HG02642 (cell line): ENCODE data around the gene DNAAF1.
"Not testable (repeated sequence)": the region's sequence is repeated elsewhere in the genome, so short reads cannot be mapped to it uniquely, and the experiment has no call there.

ENCODE experiments used
- ATAC-seq: cut with Tn5 transposase; IDR thresholded peaks from one replicate; pipeline ENCODE4 v1.9.1; 2021; ENCODE audit warnings: mild to moderate bottlenecking; ENCODE audit not compliant: unreplicated experiment, poor library complexity

Gene DNAAF1

GRCh38 chr16:84144859-84145639, at the start of gene DNAAF1, which contains the start of gene HSDL1:
TSS of gene DNAAF1 (plus strand) at chr16:84145308. CDS start at chr16:84145441, 133 bp downstream.
TSS of gene HSDL1 (minus strand) at chr16:84145177. CDS start at chr16:84131321, 13,856 bp downstream.
- peak; percentile 85 for ATAC-seq

DNA sequence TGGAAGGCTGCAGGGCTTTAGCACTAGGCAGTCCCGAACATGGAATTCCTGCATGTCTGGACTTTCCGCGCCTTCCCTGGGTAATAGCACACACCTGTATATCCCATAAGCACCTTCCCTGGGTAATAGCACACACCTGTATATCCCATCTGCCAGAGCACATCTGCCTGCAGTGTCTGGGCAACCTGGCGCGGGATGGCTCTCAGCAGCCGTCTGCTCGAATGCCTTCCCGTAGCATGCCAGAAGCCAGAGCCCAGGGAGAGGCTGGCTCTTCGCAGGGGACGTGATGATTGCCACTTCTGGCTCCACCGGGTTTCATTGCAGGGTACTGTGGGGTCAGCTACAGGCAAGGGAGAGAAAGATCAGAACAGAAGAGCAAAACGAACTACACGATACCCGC, 49.6 kb upstream of the DNAAF1 start:
- ATAC-seq, result no peak

- no peak for ATAC-seq
Observed at GRCh38 chr16:84096447-84097005, 48.6 kb upstream of the DNAAF1 start.

DNA sequence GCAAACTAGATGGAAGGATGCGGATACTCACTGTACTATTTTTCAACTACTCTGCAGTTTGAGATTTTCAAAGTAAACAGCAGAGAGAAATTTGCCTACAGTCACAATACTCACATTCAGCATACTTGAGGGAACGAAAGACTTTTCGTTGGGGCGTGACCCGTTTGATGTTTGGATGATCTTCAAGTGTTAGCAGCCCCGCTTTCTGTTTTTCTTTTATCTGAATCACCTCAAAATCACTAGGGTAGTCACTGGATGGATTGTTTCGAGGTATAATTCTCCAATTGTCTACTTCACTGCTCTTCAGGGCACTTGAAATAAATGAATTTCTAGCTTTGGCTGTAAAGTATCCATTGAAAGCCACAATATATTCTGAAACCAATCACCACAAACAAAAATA, 46.2 kb upstream of the DNAAF1 start:
- ATAC-seq, result no peak

- no peak for ATAC-seq
Observed at GRCh38 chr16:84103678-84104077, 41.4 kb upstream of the DNAAF1 start.

- no peak for ATAC-seq
Observed at GRCh38 chr16:84104231-84104630, 40.9 kb upstream of the DNAAF1 start.

- ATAC-seq, result no peak
Observed at GRCh38 chr16:84105301-84105815, 39.8 kb upstream of the DNAAF1 start.

DNA sequence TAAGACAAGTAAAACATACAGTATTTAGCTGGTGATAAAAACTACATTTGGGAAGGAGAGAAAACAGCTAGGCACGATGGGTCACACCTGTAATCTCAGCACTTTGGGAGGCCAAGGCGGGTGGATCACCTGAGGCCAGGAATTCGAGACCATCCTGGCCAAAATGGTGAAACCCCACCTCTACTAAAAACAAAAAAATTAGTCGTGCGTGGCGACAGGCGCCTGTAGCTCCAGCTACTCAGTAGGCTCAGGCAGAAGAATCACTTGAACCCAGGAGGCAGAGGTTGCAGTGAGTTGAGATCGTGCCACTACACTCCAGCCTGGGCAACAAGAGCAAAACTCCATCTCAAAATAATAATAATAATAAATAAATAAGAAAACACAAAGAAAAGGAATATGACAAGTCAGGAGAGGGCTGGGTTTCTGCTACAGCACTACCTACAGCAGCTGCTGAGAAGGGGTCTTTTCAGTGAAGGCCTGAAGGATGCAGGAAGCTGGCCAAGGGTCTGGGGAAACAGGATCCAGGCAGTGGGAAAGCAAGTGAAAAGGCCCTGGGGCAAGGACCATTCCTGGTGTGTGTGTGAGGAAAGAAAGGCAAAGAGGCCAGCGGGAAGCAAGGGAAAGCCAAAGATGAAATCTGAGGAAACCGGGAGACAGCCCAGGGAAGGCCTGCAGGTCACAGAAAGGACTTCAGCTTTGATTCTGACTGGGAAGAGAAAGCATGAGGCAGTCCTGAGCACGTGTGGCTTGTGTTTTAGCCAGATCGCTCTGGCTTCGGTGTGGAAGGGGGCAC, 39.0 kb upstream of the DNAAF1 start:
- ATAC-seq, result no peak

DNA sequence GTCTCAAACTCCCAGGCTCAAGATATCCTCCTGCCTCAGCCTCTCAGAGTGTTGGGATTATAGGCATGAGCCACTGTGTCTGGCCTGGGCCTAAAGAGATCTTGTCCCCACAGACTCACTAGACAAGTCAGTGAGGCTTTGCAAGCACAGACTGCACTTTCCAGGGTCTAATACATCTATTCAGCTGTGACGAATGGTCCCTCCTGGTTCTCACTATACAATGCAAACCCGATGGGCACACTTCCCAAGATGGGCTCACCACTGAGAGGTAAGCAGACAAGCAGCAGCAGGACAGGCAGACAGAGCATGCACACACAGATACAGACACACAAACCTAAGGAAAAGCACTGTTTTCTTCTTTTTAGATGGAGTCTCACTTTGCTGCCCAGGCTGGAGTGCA, 37.2 kb upstream of the DNAAF1 start:
- ATAC-seq, result no peak

- ATAC-seq, result no peak
Observed at GRCh38 chr16:84109598-84110335, 35.3 kb upstream of the DNAAF1 start.

- ATAC-seq, result no peak
Observed at GRCh38 chr16:84110527-84110926, 34.6 kb upstream of the DNAAF1 start.

- no peak for ATAC-seq
Observed at GRCh38 chr16:84111525-84111924, 33.6 kb upstream of the DNAAF1 start.

DNA sequence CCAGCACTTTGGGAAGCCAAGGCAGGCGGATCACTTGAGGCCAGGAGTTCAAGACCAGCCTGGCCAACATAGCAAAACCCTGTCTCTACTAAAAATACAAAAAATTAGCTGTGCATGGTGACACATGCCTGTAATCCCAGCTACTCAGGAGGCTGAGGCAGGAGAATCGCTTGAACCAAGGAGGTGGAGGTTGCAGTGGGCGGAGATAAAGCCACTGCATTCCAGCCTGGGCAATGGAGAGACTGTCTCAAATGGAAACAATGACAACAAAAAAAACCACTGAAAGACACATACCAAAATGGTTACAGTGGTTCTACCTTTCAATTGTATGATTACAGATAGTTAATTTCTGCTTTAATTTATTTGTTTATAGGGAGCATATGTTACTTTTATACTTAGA, 33.2 kb upstream of the DNAAF1 start:
- not testable (repeated sequence) for ATAC-seq

DNA sequence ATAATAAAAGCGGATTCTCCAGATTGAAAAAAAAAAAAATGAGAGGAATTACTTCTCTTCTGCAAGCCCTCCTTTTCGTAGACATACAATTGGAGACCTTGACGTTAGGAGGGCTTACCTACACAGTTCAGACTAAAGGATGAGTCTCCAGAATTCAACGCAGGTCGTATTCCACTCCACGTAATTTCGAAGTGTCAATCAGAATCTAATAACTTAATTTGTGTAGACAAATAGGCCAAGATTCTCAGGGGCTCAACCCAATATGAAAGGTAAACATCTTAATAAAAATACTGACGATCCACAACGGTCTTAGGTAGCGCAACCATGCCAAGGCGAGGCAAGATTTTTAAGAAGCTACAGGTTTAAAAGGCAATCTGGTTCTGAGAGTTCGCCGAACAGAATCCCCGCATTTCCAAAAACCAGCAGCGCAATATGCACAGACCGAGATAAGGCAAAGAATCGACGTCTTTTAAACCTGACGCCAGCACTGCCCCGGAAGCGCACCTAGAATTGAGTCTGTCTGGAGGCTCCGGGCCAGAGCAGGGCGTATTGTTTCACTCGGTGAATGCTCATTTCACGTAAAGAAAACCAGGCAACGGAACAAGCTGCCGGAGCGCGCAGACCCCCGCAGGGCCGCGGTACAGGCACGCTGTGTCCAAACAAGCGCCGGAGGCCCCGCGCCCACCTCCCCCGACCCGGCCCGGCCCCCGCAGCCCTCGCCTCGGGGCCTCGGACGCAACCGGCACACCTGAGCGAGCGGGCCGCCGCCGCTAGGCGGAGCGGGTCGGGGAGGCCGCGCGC, 29.0 kb upstream of the DNAAF1 start:
- ATAC-seq, result peak; percentile 35

GRCh38 chr16:84116720-84117493, 28.2 kb upstream of the DNAAF1 start, which contains the start of gene MBTPS1:
TSS of gene MBTPS1 (minus strand) at chr16:84116942. CDS start at chr16:84101783, 15,159 bp downstream.
- peak; percentile 93 for ATAC-seq

DNA sequence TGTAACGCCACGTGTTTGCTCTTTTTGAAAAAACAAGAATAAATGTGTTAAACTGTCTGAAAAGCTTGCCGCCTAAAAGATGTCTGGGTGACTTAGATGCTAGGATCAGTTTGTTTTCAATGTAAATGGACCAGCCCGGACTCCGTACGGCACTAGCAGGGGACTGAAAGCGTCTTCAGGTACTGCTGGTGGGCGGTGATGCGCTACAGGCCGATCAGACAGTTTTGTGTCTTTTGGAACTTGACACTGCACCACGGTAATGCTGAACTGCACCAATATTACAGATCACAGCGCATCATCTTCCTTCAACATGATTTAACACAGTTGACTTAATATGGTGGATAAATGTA, 27.6 kb upstream of the DNAAF1 start:
- ATAC-seq, result no peak

GRCh38 chr16:84118315-84118714, 26.8 kb upstream of the DNAAF1 start:
- not testable (repeated sequence) for ATAC-seq

DNA sequence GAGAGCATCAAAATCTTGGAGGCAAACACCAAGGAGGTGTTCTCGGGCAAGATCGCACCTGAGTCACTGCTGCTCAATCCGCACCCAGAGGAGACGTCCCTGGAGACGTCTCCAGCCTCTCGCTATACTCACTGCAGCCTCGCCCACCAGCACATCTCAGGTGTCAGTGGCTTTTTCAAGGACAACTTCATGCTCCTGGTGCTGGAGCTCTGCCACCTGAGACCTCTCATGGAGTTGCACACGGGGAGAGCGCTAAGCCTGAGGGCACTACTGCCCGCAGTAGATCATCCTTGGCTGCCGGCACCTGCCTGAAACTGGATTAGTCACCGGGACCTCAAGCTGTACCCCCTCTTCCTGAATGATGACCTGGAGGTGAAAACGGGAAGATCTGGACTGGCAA, 25.7 kb upstream of the DNAAF1 start:
- no peak for ATAC-seq

- ATAC-seq, result no peak
Observed at GRCh38 chr16:84120023-84120422, 25.1 kb upstream of the DNAAF1 start.
